IPS-NIHi11 (cell line): ENCODE results near the gene GRID1.
A peak's percentile ranks its signal among the peaks of the same experiment; 100 is the strongest.
"Not testable (repeated sequence)": the region's sequence is repeated elsewhere in the genome, so short reads cannot be mapped to it uniquely, and the experiment has no call there.

Experiments used
- DNase-seq: peaks from one replicate; pipeline ENCODE4 v3.0.0; 2012; ENCODE audit warnings: mixed read lengths, low spot score

GRID1 gene

DNA sequence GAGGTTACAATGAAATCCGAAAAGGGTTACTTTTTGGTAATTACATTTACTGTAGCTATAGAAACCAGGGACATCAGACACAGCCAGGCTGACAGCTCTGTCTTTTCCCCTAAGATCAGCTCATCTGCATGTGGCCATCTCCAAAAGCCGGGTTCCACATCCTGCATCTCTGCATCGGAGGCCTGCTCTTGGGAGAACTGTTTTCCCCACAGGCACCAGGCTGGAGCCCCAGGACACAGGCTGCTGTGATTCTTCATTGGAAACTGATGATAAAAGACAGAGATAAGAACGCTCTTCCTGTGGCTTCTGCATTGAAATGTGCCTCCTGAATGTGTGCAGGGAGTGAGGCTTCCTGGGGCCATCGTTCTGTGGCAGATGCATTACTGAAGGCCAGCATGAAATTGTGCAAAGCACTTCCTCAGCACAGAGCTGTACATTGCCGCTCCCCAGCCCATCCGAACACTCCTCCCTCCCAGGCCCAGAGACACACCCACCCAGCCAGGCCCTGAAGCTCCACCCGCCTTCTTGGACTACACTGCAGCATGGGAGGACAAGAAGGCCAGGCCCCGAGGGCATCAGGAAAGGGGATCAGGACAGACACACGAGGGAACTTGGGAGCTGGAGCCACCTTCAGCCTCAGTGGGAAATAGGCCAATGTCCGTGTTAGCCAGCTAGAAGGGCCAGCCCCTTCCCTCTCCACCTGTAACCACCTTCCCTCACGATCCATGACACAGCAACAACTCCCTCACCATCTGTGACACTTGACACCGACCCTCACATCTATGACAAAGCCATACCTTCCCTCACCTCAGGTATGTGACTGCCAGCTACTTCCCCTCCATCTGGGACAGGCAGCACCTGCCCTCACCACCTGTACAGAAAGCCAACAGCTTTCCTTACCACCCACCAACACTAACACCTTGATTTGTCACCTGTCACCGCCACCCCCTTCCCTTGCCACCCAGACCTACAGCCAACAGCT lies 113.2 kb downstream of the GRID1 start:
- DNase-seq: peak; percentile 59

DNA sequence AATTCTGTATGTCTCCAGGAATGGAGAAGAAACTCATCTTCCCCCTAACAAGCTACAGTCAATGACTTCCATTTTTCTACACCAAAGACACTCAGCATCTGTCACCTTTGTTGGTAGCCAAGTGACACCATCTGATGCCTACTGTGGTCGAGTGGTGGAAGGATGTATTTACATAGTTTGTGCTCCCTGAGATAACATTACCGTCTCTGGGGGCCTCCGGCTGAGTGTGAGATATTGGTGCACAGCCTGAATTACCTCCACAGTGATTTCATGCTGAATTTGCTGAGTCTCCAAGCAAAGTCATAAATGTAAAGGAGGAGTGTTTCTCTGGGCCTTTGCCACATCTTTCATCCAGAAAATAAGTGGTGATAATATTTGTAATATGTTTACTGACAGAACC lies 114.0 kb downstream of the GRID1 start:
- no peak for DNase-seq

DNA sequence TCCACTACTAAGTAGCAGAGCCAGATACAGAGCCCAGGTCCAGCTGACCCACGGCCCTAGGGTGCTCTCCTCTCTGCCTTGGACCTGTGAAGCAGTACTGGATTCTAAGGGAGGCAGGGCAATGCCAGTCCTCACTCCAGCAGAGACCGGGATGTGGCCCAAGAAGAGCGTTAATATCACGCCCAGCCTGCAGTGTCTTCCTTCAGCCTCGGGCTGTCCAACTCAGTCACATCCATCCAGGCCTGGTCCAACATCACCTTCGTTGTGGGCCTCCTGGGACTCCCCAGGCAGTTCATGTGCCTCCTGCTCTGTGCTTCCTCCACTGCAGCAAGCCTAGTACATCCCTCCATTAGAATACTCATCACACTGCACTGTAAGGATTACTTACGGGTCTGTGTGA lies 114.5 kb downstream of the GRID1 start:
- no peak for DNase-seq

DNA sequence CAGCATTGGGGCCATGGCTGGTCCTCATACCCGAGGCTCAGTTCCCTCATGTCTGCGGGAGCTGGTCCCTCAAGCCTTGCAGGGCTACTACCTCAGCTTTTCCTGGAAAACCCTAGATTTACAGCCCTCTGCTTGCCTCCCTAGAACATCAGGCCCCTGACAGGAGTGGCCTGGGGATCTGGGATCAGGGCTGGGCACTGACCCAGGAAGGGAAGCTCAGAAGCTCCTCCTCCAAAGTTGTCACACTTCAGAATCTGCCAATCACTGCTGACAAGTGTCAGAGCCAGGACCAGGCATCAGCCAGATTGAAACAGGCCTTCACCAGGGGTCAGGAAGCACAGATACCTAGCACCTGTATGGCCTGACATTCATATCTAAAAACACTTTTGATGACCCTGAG lies 115.2 kb downstream of the GRID1 start:
- no peak for DNase-seq

DNA sequence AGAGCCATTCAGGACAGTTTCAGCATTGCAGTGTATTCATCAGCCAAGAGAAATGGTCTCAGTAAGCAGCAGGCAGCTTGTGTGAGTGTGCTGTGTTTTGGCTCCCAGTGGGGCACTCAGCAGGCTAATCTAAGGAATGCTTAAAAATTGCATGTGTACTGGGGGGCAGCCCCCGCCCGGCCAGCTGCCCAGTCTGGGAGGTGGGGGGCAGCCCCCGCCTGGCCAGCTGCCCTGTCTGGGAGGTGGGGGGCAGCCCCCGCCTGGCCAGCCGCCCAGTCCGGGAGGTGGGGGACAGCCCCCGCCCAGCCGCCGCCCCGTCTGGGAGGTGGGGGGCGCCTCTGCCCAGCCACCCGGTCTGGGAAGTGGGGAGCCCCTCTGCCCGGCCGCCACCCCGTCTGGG lies 116.2 kb downstream of the GRID1 start:
- DNase-seq: no peak

DNA sequence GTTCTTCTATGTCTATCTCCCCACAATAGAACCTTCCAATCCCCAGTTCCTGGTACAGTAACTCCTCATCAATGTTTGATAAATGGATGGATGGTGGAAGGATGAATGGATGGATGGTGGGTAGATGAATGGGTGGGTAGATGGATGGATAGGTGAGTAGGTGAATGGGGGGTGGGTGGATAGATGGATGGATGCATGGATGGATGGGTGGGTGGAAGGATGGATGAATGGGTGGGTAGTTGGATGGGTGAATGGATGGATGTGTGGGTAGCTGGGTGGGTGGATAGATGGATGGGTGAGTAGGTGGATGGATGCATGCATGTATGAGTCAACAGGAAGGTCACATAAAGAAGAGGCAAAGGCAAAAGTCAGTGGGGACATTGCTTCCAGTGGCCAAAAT lies 116.8 kb downstream of the GRID1 start:
- DNase-seq: no peak

DNA sequence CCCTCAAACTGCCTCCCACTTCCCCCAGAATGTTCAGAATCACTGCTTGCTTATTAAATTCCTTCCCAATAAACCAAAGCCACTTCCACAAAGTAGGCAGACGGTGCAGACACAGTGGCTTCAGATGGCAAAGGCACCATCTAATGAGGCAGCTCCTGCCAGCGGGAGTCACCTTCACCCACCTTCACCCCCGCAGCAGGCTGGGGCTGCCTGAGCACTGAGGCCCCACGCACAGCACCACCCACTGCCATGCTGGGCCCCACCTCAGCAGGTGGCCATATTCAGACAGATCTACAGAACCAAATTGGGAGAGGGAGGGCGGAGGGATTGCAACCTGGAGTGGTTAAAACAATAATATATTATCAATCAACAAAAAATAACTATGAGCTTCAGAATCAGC lies 118.5 kb downstream of the GRID1 start:
- DNase-seq: no peak

DNA sequence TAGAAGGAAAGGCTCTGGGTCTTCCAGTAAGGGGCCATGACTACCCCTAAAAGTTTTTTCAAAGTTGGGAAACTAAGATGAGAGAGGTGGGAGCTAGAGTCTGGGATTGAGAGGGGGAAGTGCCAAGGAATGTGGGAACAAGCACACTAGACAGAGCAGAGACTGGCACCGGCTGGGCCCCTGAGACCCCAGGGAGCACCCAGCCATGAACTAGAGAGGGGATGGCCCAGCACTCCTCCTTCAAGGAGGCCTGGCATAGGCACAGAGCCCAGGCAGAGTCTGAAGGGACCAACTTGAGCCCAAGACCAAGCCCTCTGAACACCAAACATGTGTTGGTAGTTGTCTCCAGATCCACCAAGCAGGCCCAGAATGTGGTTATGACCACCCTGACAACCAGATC lies 119.0 kb downstream of the GRID1 start:
- no peak for DNase-seq

DNA sequence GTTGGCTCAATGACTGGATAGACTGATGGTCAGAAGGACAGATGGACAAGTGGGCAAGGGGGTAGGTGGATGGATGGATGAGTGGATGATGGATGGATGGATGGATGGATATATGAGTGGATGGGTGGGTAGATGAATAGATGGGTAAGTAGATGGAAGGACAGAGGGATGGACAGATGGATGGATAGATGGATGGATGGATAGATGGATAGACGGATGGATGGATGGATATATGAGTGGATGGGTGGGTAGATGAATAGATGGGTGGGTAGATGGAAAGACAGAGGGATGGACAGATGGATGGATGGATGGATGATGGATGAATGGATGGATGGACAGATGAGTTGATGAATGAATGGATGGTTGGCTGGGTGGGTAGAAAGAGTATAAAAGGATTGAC lies 119.5 kb downstream of the GRID1 start:
- DNase-seq: no peak

DNA sequence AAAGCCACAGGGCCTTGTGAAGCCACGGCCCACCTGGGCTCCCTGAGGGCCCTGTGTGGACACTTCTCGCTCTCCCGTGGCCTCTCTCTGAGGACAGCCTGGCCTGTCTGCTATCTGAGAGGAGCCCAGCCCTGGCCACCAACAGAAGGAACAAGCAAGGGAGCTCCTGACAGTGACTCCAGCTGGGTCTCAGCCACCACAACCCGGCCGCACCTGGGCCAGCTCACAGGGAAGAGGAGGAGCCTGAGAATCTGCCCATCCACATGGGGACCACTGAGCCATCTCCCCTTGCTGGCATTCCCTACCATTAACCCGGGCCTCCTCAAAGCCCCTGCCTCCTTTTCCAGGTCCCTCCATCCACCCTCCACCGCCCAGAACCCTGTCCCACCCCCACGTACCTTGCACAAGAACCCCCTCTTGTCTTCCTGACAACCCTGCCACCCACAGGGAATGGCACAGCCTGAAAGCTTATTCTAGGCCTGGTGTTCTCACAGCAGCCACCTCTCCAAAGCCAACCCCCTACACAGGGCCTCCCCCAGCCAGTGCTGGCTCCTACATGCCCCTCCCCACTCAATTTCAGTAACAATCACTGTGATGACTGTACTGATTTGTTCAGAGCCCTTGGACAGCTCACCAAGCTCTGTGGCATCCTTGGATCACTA lies 120.2 kb downstream of the GRID1 start:
- no peak for DNase-seq

DNA sequence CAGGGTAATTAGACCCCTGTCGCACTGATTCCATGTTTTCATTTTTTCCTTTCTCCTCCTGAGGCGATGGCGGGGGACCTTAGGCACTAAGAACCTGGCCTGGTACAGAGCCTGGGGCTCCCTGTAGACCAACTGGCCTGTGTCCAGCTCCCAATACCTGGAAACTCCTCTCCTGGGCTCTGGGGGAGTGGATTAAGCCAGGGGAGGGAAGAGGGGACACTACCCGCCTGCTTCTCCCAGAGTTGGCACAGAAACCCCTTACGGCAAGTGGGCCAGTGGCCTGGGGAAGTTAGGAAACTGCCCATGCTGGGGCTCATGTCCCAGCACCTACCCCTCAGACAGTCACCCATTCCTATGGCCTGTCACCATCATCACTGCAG lies 121.6 kb downstream of the GRID1 start:
- DNase-seq: no peak

DNA sequence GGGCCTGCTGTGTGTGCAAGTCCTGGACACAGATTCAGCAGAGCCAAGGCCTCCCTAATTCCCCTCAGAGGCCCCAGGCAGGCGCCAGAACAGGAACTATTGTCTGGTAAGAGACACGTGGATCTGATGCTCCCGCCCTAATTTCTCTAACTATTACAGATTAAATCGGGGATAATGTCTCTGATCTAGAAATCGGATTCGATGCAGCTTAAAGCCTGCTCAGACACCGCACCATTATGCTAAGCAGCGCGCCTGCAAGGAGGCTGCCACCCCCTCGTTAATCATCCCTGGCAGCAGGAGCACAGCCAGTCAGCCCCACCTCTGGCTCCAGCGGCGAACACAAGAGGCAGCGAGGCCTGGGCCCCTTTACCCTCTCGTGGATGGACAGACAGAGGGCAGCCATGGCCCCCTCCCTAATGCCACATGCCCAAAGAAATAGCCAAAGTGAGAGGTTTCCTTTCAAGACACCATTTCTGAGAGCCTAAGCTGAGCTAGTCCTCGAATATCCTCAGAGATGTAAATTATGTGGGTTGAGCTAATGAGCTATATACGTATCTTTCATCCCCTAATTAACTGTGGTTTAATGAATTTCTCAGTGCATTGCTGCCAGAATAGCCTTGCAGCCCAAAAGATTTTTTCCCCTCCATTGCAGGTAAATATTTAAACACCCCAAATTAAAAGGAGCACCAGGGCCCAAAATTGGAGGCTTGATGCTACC lies 122.1 kb downstream of the GRID1 start:
- DNase-seq: no peak

DNA sequence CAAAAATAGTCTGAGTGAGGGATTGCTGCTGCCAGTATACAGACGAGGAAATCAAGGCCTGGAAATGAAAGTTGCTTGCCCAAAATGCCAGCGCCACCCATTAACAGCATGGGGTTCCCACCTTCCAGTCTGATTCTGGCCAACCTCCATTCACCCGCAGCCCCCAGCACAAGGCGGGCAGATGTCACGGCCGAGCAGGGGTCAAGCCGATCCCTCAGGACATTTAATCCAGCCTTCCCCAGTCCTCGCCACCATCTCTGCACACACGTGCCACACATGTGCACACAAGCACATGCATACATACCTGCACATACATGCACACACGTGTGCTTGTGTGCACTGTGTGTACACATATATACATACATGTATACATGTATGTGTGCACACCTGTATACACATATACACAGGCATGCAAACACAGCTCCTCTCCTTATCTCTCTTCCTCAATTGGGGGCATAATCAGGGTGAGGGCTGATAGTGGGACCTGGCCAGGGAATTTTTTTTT lies 122.9 kb downstream of the GRID1 start:
- no peak for DNase-seq

DNA sequence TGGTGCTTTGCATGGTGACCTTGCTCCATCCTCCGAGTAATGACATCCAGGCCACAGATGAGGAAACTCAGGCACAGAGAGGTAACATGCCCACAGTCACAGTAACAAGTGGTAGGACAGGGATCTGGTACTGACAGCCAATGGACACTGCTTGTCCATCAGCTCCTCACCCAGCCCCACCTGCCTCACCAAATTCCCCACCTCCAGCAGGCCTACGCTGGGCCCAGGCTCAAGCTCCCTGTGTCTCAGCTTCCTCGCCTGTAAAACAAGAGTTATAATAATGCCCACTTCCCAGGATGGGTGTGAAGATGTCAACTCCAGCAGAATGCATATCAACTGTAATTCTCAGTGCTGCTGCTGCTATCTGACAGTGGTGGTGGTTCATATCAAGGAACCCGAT lies 123.8 kb downstream of the GRID1 start:
- DNase-seq: no peak

DNA sequence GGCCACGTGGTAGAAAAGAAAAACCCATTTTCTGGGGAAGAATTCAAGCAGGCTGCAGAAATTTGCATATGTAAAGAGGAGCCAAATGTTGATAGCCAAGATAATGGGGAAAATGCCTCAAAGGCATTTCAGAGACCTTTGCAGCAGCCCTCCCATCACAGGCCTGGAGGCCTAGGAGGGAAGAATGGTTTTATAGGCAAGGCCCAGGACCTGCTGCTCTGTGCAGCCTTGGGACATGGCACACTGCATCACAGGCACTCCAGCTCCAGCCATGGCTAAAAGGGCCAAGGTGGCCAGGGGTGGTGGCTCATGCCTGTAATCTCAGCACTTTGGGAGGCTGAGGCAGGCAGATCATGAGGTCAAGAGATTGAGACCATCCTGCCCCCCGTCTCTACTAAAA lies 128.5 kb downstream of the GRID1 start:
- DNase-seq: not testable (repeated sequence)

DNA sequence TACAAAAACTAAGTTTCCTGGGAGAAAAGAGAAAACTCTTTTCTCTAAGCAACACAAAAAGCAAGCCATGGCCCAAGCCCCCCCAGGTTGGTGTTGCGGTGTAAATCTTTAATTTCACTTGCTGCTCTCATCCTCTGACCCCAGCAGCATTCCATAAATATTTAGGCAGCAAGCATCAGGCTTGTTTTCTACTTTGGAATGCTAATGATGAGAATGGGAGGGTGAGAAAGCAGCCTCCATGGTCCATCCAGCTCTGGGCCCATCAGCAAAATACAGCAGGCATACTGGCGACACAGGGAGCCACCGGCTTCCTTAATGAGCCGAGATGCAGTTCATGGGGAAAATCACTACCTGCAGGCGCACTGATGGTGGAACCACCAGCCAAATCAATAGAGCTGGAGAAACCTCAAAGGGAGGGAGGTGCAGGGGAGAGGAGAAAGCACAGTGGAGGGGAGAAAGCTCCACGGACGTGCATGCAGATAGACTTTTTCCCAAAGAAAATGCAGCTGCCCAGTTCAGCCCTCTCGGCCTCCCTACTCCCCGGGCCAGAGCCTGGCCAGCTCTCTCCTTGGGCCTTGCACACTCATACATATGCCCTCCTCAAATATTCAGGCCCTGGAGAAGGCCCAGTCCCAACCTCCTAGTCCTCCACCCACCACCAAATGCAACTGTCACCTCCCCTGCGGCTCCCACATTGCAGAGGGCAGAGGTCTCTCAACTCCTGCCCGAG lies 131.9 kb downstream of the GRID1 start:
- peak; percentile 40 for DNase-seq

DNA sequence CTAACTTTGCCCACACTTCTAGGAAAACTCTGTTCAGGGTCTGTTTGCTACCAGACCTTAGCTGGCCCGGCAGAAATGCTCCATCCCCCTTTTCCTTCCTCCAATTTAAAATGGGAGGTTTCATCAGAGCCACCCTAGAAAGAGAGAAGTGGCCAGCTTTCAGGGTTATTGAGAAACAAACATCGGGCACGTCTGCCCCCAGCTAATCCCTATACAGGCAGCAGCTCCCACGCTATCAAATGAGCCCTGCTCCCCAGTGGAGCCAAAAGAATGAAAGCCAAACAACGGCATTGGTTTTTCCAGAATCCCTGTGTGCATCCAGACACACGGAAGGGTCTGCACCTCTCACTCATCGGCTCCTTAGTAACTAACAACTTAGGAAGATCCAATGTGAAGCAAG lies 132.5 kb downstream of the GRID1 start:
- no peak for DNase-seq

DNA sequence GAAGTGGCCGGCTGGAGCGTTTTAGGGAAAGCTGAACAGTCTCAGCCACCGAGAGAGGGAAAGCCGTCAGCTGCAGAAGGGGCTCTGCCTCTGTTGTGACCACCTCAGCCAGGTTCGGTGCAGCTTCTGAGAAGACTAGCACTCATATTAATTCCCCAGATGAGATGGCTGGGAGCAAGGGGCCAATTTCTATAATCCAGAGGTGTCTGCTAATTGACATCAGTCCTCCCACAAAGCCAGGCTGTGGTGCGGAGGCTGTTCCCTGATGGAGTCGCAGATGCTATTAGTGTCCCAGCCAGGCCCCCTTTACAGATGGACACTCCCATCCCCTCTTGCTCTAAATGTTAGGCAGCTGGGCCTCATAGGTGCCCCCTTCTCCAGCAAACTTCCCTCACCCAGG lies 133.5 kb downstream of the GRID1 start:
- no peak for DNase-seq

DNA sequence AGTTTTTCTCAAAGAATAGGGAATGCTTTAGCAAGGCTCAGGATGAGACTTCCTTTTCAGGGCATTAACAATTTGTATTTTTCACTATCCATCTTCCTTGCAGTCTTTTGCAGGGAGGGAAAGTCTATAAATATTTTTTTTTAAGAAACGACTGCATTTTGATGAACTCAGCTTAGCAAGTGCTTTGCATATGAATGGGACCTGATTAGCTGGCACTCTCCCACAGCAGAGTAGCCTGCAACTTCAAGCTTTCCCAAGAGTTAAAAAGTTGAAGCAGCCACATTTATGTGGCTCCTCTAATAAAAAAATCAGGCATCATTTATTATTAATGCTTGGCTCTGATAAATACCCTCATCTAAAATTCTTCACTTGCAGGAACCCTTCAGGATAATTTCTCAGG lies 134.0 kb downstream of the GRID1 start:
- DNase-seq: no peak

DNA sequence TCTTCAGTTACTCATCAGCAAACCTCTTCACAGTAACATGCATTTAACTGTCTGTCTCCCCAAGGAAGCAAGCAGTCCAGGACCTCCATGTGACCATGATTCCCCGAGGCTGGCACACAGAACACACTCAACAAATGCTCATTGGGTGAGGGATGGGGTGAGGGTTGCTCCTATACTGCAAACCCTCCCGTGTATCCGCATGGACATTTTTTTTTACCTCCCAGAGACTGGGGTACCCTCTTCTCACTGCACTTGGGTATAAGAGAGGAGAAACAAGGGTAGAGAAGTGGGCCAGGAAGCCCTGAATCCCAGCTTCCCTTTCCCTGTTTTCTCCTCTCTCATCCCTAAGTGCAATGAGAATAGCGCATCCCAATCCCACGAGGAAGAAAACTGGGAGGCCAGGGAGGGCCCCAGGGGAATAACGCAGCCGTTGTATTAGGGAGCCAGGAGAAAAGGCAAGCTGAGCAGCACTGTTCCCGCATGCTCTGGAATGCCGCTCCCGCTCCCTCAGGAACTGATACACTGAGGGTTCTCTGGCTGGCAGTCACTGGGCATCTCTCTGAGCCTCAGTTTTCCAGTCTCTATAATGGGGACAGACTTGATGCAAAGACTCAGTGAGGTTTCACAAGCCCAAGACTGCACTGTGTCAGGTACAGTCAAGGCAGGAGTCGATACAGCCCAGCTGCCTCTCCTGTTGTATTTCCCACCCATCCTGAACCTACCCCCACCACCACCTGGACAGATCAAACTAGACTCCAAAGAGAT lies 134.6 kb downstream of the GRID1 start:
- no peak for DNase-seq

DNA sequence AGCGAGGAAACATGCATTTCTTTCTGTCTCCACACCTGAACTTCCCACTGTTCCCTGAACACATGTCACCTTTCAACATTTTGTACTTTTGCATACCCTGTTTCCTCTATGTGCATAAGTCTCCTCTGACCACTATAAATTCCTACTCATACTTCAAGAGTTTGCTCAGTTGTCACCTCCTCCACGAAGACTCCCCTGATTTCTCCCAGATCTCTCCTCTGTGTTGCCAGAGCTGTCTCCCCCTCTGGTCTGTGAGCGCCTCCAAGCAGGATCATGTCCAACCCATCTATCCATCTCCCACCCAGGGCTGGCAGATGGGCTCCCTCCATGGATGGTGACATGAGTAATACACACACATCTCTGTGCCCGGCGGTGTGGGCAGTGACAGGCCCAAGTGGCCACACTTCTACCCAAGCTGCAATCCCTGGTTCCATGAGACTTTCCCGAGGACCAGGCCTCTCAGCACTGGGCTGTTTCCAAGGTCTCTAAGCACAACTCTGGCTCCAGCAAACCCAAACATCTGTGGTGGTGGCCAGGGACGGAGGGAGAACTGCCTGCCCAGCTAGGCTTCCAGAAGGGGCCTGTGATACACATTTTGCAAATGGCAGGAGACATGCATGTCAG lies 135.9 kb downstream of the GRID1 start:
- no peak for DNase-seq
